Measurements from ENCODE around the gene KCNH1. TPM values are rescaled to one million over a fixed set of nuclear protein-coding genes. Genes with fewer than 3 reads are reported as not detected.
A peak's percentile ranks its signal among the peaks of the same experiment; 100 is the strongest.

KCNH1 gene
- total RNA-seq, 1 experiment from 2014 or later, result 0.17 TPM

GRCh38 chr1:211135342-211135950, 1.5 kb upstream of the KCNH1 start:
- Mint-ChIP-seq H3K36me3 (no peaks in the 10 kb centered on the region), H3K27me3 (ENCODE audit: low read depth) (peaks cover 35% of the 10 kb centered on the region), H3K27ac (no peak overlapping the region), H3K9me3 (no peaks in the 10 kb centered on the region), H3K4me3 (no peak overlapping the region), H3K4me1 (peaks cover 10% of the 10 kb centered on the region)
- TF ChIP-seq CTCF (IDR thresholded peaks at IDR 0.05) (peak; percentile 19; the same call in 1 of the 2 replicates), CBFB (CRISPR knock-in tag; IDR thresholded peaks at IDR 0.05; ENCODE audit: low read depth) (no peak)
- ATAC-seq (peak; percentile 19), DNase-seq (ENCODE audit: low spot score) (no peak)
- CTCF ChIA-PET, result interaction anchor here (0.6 to 3.8 kb wide), 23 partner anchors 9 to 761 kb away, joined by 3 to 64 read pairs (median 5); no protein-coding TSS in a partner anchor
- POLR2A ChIA-PET, result no interaction called here

- H3K9me3 Mint-ChIP-seq, result no peaks in the 10 kb centered on the region
- ATAC-seq (peak; percentile 32), DNase-seq (ENCODE audit: low spot score) (peak; percentile 41)
- TF ChIP-seq ZNF423 (CRISPR knock-in tag; IDR thresholded peaks at IDR 0.05) (peak; percentile 48), AR (CRISPR knock-in tag; IDR thresholded peaks at IDR 0.05) (no peak)
- peaks cover 10% of the 10 kb centered on the region for H3K4me1 Mint-ChIP-seq
- ChIA-PET CTCF (interaction anchor here (0.6 to 3.8 kb wide), 45 partner anchors 9 to 775 kb away, joined by 3 to 64 read pairs (median 5); partner anchors contain the start of gene RCOR3), POLR2A (interaction anchor here (0.6 kb wide), 2 partner anchors 431 to 563 kb away, joined by 3 to 4 read pairs; no protein-coding TSS in a partner anchor)
- H3K4me3 Mint-ChIP-seq, result peak overlapping the region; percentile 69
- H3K27me3 Mint-ChIP-seq (ENCODE audit: low read depth), result peaks cover 35% of the 10 kb centered on the region
- no peaks in the 10 kb centered on the region for H3K36me3 Mint-ChIP-seq
- H3K27ac Mint-ChIP-seq, result no peak overlapping the region
These were observed 534 bp downstream of the KCNH1 start for GRCh38 chr1:211133393-211133835.

GRCh38 chr1:211132721-211133392, 1.1 kb downstream of the KCNH1 start:
- H3K36me3 Mint-ChIP-seq, result no peaks in the 10 kb centered on the region
- ATAC-seq (no peak), DNase-seq (ENCODE audit: low spot score) (no peak)
- POLR2A ChIA-PET, result no interaction called here
- peaks cover 35% of the 10 kb centered on the region for H3K27me3 Mint-ChIP-seq (ENCODE audit: low read depth)
- peaks cover 10% of the 10 kb centered on the region for H3K4me1 Mint-ChIP-seq
- TF ChIP-seq ZSCAN18 (CRISPR knock-in tag; IDR thresholded peaks at IDR 0.05) (no peak), OVOL2 (CRISPR knock-in tag; IDR thresholded peaks at IDR 0.05; ENCODE audit: borderline replicate concordance) (no peak), EMX1 (CRISPR knock-in tag; IDR thresholded peaks at IDR 0.05) (no peak), ZNF416 (CRISPR knock-in tag; IDR thresholded peaks at IDR 0.05) (no peak), ZNF232 (CRISPR knock-in tag; IDR thresholded peaks at IDR 0.05) (no peak), USF2 (CRISPR knock-in tag; IDR thresholded peaks at IDR 0.05) (no peak), MAX (CRISPR knock-in tag; IDR thresholded peaks at IDR 0.05) (no peak), NFE2L1 (CRISPR knock-in tag; IDR thresholded peaks at IDR 0.05) (no peak), CDX4 (CRISPR knock-in tag; IDR thresholded peaks at IDR 0.05; ENCODE audit: borderline replicate concordance) (no peak), ESRRA (CRISPR knock-in tag; IDR thresholded peaks at IDR 0.05; ENCODE audit: borderline replicate concordance) (no peak), ZNF121 (CRISPR knock-in tag; IDR thresholded peaks at IDR 0.05) (no peak), SMAD4 (CRISPR knock-in tag; IDR thresholded peaks at IDR 0.05) (no peak), FOXP1 (CRISPR knock-in tag; IDR thresholded peaks at IDR 0.05; ENCODE audit: borderline replicate concordance) (no peak)
- CTCF ChIA-PET, result interaction anchor here (0.8 to 3.8 kb wide), 21 partner anchors 9 to 766 kb away, joined by 3 to 64 read pairs (median 8); partner anchors contain the start of gene RCOR3
- no peaks in the 10 kb centered on the region for H3K9me3 Mint-ChIP-seq
- no peak overlapping the region for H3K27ac Mint-ChIP-seq
- H3K4me3 Mint-ChIP-seq, result peak overlapping the region; percentile 69
